ENCODE measurements around the gene RPS6KB1.

- no peak for TF ChIP-seq CTCF (IDR thresholded peaks at IDR 0.05)
- no peak for TF ChIP-seq POLR2A (IDR thresholded peaks at IDR 0.05)
These were observed 4.2 kb downstream of the RPS6KB1 start for GRCh38 chr17:59897090-59897489.
